ENCODE data around the gene FREM1. TPM values are rescaled to one million over a fixed set of nuclear protein-coding genes. Genes with fewer than 3 reads are reported as not detected.

Gene FREM1
- total RNA-seq, 1 donor from 2014 or later, result 0.20 TPM

GRCh38 chr9:14819183-14819582, 91.0 kb downstream of the FREM1 start:
- DNase-seq (ENCODE audit: low read depth, low spot score), result no peak

GRCh38 chr9:14814249-14814628, 96.0 kb downstream of the FREM1 start:
- no peak for DNase-seq (ENCODE audit: low read depth, low spot score)

- no peak for DNase-seq (ENCODE audit: low read depth, low spot score)
These were observed 96.6 kb downstream of the FREM1 start for GRCh38 chr9:14813336-14814248.

- no peak for DNase-seq (ENCODE audit: low read depth, low spot score)
These were observed 97.4 kb downstream of the FREM1 start for GRCh38 chr9:14812806-14813205.

GRCh38 chr9:14811844-14812243, 98.4 kb downstream of the FREM1 start:
- no peak for DNase-seq (ENCODE audit: low read depth, low spot score)

- DNase-seq (ENCODE audit: low read depth, low spot score), result no peak
These were observed 103.2 kb downstream of the FREM1 start for GRCh38 chr9:14806941-14807520.

GRCh38 chr9:14799030-14799429, 111.2 kb downstream of the FREM1 start:
- no peak for DNase-seq (ENCODE audit: low read depth, low spot score)

GRCh38 chr9:14797435-14797834, 112.8 kb downstream of the FREM1 start:
- no peak for DNase-seq (ENCODE audit: low read depth, low spot score)

- no peak for DNase-seq (ENCODE audit: low read depth, low spot score)
These were observed 116.8 kb downstream of the FREM1 start for GRCh38 chr9:14793389-14793788.

GRCh38 chr9:14790628-14791027, 119.6 kb downstream of the FREM1 start:
- DNase-seq (ENCODE audit: low read depth, low spot score), result no peak

GRCh38 chr9:14788846-14789245, 121.4 kb downstream of the FREM1 start:
- no peak for DNase-seq (ENCODE audit: low read depth, low spot score)

GRCh38 chr9:14783358-14783757, 126.9 kb downstream of the FREM1 start:
- no peak for DNase-seq (ENCODE audit: low read depth, low spot score)

GRCh38 chr9:14782286-14783051, 127.8 kb downstream of the FREM1 start:
- no peak for DNase-seq (ENCODE audit: low read depth, low spot score)

GRCh38 chr9:14780693-14781092, 129.5 kb downstream of the FREM1 start:
- DNase-seq (ENCODE audit: low read depth, low spot score), result no peak

- no peak for DNase-seq (ENCODE audit: low read depth, low spot score)
These were observed 130.0 kb downstream of the FREM1 start for GRCh38 chr9:14780251-14780650.

- no peak for DNase-seq (ENCODE audit: low read depth, low spot score)
These were observed 130.6 kb downstream of the FREM1 start for GRCh38 chr9:14779566-14780022.

GRCh38 chr9:14778565-14778964, 131.7 kb downstream of the FREM1 start:
- DNase-seq (ENCODE audit: low read depth, low spot score), result no peak

GRCh38 chr9:14775917-14776316, 134.3 kb downstream of the FREM1 start:
- DNase-seq (ENCODE audit: low read depth, low spot score), result no peak

- DNase-seq (ENCODE audit: low read depth, low spot score), result no peak
These were observed 139.6 kb downstream of the FREM1 start for GRCh38 chr9:14770592-14770991.

- DNase-seq (ENCODE audit: low read depth, low spot score), result peak; percentile 17
These were observed 141.0 kb downstream of the FREM1 start for GRCh38 chr9:14769230-14769571.

- DNase-seq (ENCODE audit: low read depth, low spot score), result peak; percentile 39
These were observed 141.6 kb downstream of the FREM1 start for GRCh38 chr9:14768405-14769229.
